AG04449 (cell line): ENCODE results near the gene GPC5.

Experiments
- CTCF ChIA-PET: fragments of 350-600 bp; formaldehyde crosslinking; extraction: SDS; loops from one replicate; lab custom pipeline; 2021; ENCODE audit warnings: antibody characterized with exemption; lab: Yijun Ruan, JAX
- POLR2A ChIA-PET: fragments of 400-600, 350-600 bp; formaldehyde crosslinking; extraction: SDS; loops from one replicate; lab custom pipeline; 2020; ENCODE audit warnings: antibody characterized with exemption, inconsistent platforms; lab: Yijun Ruan, JAX
- DNase-seq: peaks from one replicate; pipeline ENCODE4 v3.0.0-alpha.2; 2010; ENCODE audit warnings: low read depth, low spot score
- H3K4me3 ChIP-seq: 2 replicates; pipeline ENCODE4 v1.5.1; 2011; ENCODE audit warnings: low read depth, mild to moderate bottlenecking, control low read depth, low read length
- CTCF ChIP-seq: IDR thresholded peaks from one replicate; pipeline ENCODE4 v1.5.1; 2011; ENCODE audit warnings: mild to moderate bottlenecking, moderate library complexity, low read length, control low read depth, inconsistent platforms; ENCODE audit not compliant: insufficient read depth; ENCODE audit errors: missing control alignments

Gene GPC5

GRCh38 chr13:92483894-92484293 lies 1085.5 kb downstream of the GPC5 start:
- H3K4me3 ChIP-seq = no peak overlapping the region
- DNase-seq = no peak
- TF ChIP-seq CTCF = no peak
- ChIA-PET CTCF (no interaction called here), POLR2A (no interaction called here)

- no peak for DNase-seq
- ChIA-PET CTCF (no interaction called here), POLR2A (no interaction called here)
- TF ChIP-seq CTCF = no peak
- no peak overlapping the region for H3K4me3 ChIP-seq
Observed at GRCh38 chr13:92487238-92487637, 1088.8 kb downstream of the GPC5 start.

GRCh38 chr13:92488249-92488852 lies 1089.9 kb downstream of the GPC5 start:
- no peak for TF ChIP-seq CTCF

GRCh38 chr13:92491839-92492238 lies 1093.4 kb downstream of the GPC5 start:
- TF ChIP-seq CTCF = no peak
- ChIA-PET CTCF (no interaction called here), POLR2A (no interaction called here)
- DNase-seq = no peak
- H3K4me3 ChIP-seq = no peak overlapping the region

More at GRCh38 chr13:92488249-92488852, 1089.9 kb downstream of the GPC5 start:
- DNase-seq = no peak
- ChIA-PET POLR2A (no interaction called here), CTCF (no interaction called here)
- no peak overlapping the region for H3K4me3 ChIP-seq

GRCh38 chr13:92494915-92495314 lies 1096.5 kb downstream of the GPC5 start:
- ChIA-PET CTCF (no interaction called here), POLR2A (no interaction called here)
- H3K4me3 ChIP-seq = no peak overlapping the region
- DNase-seq = no peak
- TF ChIP-seq CTCF = no peak

GRCh38 chr13:92500192-92500591 lies 1101.8 kb downstream of the GPC5 start:
- ChIA-PET CTCF (no interaction called here), POLR2A (no interaction called here)
- DNase-seq = no peak
- no peak for TF ChIP-seq CTCF
- no peak overlapping the region for H3K4me3 ChIP-seq
